Embryonic facial prominence (tissue), 1 donor: ENCODE data around the gene SERPINB12.

Experiments
- DNase-seq: peaks from one replicate; pipeline ENCODE4 v3.0.0-alpha.2; 2016; ENCODE audit errors: extremely low spot score

The SERPINB12 gene

DNA sequence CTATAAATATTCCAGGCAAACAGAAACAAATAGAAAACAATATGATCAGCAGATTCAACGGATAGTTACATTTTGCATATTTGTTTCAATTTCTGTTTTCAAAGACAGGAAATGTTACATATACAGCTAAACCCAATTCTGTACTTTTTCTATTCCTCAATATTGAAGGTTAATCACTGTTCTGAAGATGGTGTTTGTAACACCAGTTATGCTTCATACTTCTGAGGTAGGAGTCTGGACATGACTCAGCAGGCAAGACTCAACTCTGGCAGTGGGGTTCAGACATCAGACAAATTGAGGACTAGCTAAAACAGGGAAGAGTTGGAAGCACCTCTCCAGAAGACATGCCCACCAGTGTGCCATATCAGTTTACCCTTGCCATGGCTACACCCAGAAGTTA is 61.6 kb downstream of the SERPINB12 start:
- DNase-seq: no peak

DNA sequence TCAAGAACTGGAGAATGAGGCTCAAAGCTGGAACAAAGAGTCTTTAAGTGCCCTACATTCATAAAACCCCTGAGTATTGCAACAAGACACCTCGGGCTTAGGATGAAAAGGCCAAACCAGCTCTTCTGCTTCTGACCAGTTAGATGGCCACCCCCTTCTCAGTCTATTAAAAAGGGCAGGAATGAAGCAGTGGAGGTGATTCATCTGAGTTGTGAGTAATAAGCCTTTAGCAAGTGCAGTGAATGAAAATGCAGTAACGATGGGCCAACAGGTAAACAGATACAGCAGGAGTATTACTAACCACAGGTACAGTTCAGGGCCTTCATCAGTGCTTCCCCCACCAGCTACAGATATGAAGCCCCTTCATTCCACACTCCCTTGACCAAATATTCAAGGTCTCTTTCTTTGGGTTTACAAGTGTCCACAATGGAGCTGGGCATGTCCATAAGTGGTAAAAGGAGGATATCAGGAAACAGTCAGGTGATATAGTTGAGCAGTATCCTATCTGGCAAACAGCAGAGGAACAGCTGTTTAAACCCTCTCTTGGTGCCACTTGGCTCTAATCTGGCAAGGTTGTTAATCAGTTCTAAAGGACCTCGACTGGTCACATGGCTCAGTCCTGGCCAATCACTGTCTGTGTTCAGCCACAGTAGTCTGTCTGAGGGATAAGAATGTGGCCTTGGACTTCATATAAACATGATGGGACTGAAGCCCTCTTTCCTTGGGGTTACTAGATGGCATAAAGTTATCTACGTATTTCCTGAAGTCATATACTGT is 62.8 kb downstream of the SERPINB12 start:
- DNase-seq: no peak

DNA sequence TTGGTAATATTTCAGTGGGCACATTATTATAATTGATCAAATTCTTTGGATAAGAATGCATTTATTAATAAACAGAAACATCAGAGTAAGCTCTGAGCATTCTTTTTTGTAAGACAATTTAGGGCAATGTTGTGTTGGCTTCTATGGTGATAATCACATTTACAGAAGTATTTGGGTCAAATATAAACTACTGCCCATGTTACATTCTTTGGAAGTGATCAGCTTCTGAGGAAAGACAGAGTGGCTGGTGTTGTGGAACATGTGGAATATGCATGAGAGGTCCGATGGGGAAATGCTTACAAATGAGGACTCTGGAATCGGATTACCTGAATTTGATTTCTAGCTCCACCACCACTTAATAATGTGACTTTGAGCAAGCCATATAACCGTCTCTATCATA is 64.4 kb downstream of the SERPINB12 start:
- DNase-seq: no peak

DNA sequence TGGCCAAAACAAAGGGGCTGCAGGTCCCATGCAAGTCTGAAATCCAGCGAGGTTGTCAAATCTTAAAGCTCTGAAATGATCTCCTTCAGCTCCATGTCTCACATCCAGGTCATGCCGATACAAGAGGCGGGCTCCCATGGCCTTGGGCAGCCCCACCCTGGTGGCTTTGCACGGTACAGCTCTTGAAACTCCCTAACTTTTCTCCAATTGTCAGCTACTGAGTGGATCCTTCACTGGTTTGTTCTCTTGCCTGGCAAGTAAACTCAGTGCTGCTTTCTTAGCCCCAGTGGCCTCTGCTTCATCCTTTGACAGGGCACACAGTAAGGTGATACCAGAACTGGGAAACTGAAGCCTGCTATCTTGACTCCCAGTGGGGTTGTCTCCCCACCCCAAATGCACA is 71.3 kb downstream of the SERPINB12 start:
- no peak for DNase-seq

DNA sequence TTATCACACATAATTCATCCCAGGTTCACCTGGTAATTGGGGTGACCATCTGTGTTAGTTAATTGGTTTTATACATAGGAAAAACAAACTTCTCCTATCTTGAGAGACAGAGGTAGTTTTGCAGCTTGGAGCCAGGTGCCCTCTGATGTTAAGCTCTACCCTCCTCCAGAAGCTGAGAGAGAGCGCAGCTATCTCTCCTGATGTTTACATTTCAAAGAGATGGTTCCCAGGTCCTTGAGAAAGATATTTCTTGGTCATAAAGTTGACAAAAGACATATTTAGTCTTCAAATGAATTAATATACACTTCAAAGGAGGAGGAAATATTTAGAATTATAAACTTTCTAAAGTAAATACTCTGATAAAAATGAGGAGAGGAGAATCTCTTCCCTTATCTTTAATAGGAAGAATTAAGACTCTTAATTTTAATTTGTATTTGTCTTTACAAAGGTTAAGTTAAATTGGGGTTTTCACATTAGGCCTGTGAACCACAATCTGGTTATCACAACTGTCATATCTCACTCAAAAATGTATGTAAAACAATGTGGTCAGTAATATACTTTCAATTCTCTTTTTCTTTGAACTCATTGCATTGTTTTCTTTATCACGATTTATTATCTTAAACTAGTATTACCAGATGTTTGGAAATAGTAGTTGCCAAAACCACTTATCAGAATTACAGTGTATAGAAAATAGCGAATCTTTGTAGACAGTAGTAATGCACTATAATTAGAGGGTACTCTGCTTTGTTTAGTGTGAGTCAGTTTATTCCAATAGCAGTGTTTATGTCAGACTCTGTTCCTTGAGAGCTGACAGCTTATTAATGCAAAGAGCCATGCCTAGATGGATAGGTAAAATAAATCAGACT is 75.1 kb downstream of the SERPINB12 start:
- DNase-seq: no peak

DNA sequence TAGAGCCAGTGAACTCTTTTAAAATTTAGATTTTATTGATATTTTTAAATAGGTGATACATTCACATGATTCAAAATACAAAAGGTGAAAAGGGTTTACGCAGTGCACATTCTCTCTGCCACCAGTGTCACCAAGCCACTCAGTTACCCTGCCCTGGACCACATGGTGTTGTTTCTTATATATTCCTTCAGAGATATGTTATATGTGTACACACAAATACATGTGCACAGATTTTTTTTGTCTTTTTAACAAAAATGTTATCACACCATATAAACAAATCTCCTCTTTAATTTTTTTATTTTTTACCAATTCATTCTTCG is 75.7 kb downstream of the SERPINB12 start:
- no peak for DNase-seq
